Activated naive CD4-positive, alpha-beta T cell treated with anti-CD3 and anti-CD28 coated beads, Interleukin-2, amount 50 U/mL, for 24 hours (primary cell): ENCODE results near the gene CPZ.

ENCODE experiments used
- H3K27ac Mint-ChIP-seq: one replicate; pipeline ENCODE4 v1.8.0; 2021; ENCODE audit warnings: mild to moderate bottlenecking, mixed read lengths
- H3K27me3 Mint-ChIP-seq: one replicate; pipeline ENCODE4 v1.8.0; 2021; ENCODE audit warnings: mixed read lengths
- H3K36me3 Mint-ChIP-seq: one replicate; pipeline ENCODE4 v1.8.0; 2021; ENCODE audit warnings: mixed read lengths
- H3K4me1 Mint-ChIP-seq: one replicate; pipeline ENCODE4 v1.8.0; 2021; ENCODE audit warnings: mixed read lengths
- H3K4me3 Mint-ChIP-seq: one replicate; pipeline ENCODE4 v1.8.0; 2021; ENCODE audit warnings: mild to moderate bottlenecking, mixed read lengths
- H3K9me3 Mint-ChIP-seq: one replicate; pipeline ENCODE4 v1.8.0; 2021; ENCODE audit warnings: mixed read lengths

Gene CPZ

GRCh38 chr4:8553216-8553615 is 39.3 kb upstream of the CPZ start:
- no peaks in the 10 kb centered on the region for H3K4me1 Mint-ChIP-seq
- no peaks in the 10 kb centered on the region for H3K9me3 Mint-ChIP-seq
- no peaks in the 10 kb centered on the region for H3K36me3 Mint-ChIP-seq
- no peak overlapping the region for H3K4me3 Mint-ChIP-seq
- no peak overlapping the region for H3K27ac Mint-ChIP-seq
- H3K27me3 Mint-ChIP-seq: no peaks in the 10 kb centered on the region

DNA sequence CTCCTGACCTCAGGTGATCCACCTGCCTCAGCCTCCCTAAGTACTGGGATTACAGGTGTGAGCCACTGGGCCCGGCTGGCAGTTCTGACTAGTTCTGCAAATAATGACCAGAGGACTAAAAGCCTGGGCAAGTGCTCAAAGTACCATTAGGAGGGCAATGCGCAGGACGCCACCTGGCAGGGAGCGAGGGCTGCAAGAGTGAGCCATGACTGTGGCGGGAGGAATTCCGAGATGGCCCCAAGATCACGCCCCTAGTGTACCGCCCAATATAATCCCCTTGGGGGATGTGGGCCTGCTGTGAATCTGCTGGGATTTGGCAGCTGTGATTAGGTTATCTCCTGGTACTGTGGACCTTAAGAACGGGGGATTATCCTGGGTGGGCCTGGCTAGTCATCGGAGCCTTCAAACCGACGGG is 38.6 kb upstream of the CPZ start:
- H3K9me3 Mint-ChIP-seq: no peaks in the 10 kb centered on the region
- H3K27ac Mint-ChIP-seq: no peak overlapping the region

GRCh38 chr4:8554555-8555100 is 37.9 kb upstream of the CPZ start:
- Mint-ChIP-seq H3K36me3 (no peaks in the 10 kb centered on the region), H3K9me3 (no peaks in the 10 kb centered on the region), H3K4me1 (no peaks in the 10 kb centered on the region), H3K27ac (no peak overlapping the region), H3K4me3 (no peak overlapping the region), H3K27me3 (no peaks in the 10 kb centered on the region)

More for the DNA sequence above, 38.6 kb upstream of the CPZ start:
- no peaks in the 10 kb centered on the region for H3K36me3 Mint-ChIP-seq
- no peak overlapping the region for H3K4me3 Mint-ChIP-seq
- no peaks in the 10 kb centered on the region for H3K4me1 Mint-ChIP-seq
- H3K27me3 Mint-ChIP-seq: no peaks in the 10 kb centered on the region

GRCh38 chr4:8555716-8556115 is 36.8 kb upstream of the CPZ start:
- H3K4me3 Mint-ChIP-seq: no peak overlapping the region
- no peaks in the 10 kb centered on the region for H3K36me3 Mint-ChIP-seq
- no peaks in the 10 kb centered on the region for H3K9me3 Mint-ChIP-seq
- no peaks in the 10 kb centered on the region for H3K4me1 Mint-ChIP-seq
- H3K27ac Mint-ChIP-seq: no peak overlapping the region
- H3K27me3 Mint-ChIP-seq: no peaks in the 10 kb centered on the region

GRCh38 chr4:8556341-8557150 is 36.0 kb upstream of the CPZ start:
- Mint-ChIP-seq H3K27ac (no peak overlapping the region), H3K4me3 (no peak overlapping the region), H3K9me3 (no peaks in the 10 kb centered on the region), H3K4me1 (no peaks in the 10 kb centered on the region), H3K36me3 (no peaks in the 10 kb centered on the region), H3K27me3 (no peaks in the 10 kb centered on the region)

DNA sequence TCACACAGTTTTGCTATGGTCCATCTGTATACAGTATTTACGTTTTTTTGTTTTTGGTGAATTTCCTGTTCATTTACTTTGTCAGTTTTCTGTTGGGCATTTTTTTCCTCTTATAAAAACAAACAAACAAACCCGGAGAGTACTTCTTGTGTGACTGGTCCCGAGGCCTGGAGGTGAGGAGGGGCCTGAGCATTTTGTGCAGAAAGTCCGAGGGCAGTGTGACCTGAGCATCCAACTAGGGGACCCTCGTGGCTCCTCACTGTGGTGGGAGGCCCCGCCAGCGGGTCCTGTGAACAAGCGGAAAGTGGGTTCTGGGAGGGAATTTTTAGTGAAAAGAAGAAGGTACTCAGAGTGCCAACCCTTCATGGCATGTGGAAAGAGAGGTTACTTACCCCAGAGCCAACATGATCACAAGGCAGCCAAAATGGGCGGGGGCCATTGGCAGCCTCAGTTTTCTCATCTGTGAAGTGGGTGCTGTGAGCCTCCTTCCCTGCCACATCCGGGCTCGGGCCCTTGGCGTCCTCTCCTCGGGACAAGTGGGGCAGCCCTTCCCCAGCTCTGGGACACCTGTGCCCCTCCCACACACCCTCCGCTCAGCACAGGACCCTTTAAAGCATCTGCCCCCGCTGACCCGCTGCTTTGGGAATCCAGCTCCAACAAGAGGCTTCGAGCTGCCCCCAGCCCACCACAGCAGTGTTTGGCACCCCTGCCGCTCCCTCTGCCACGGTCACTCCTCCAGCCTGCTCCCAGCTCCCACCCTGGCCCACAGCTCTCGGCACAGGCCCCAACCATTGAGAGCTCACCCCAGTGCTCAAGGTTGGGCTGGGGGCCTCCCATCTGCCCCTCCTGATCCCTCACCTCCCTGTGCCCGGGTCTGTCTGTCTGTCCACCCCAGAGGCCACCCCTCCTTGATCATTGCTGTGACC is 35.2 kb upstream of the CPZ start:
- no peak overlapping the region for H3K4me3 Mint-ChIP-seq
- H3K27ac Mint-ChIP-seq: no peak overlapping the region
- no peaks in the 10 kb centered on the region for H3K36me3 Mint-ChIP-seq
- no peaks in the 10 kb centered on the region for H3K4me1 Mint-ChIP-seq
- H3K27me3 Mint-ChIP-seq: no peaks in the 10 kb centered on the region
- no peaks in the 10 kb centered on the region for H3K9me3 Mint-ChIP-seq

GRCh38 chr4:8558080-8558960 is 34.2 kb upstream of the CPZ start:
- Mint-ChIP-seq H3K4me1 (no peaks in the 10 kb centered on the region), H3K27ac (no peak overlapping the region), H3K9me3 (no peaks in the 10 kb centered on the region), H3K4me3 (no peak overlapping the region), H3K36me3 (no peaks in the 10 kb centered on the region), H3K27me3 (no peaks in the 10 kb centered on the region)

GRCh38 chr4:8559011-8559410 is 33.6 kb upstream of the CPZ start:
- Mint-ChIP-seq H3K4me3 (no peak overlapping the region), H3K27ac (no peak overlapping the region), H3K36me3 (no peaks in the 10 kb centered on the region), H3K27me3 (no peaks in the 10 kb centered on the region), H3K4me1 (no peaks in the 10 kb centered on the region), H3K9me3 (no peaks in the 10 kb centered on the region)

DNA sequence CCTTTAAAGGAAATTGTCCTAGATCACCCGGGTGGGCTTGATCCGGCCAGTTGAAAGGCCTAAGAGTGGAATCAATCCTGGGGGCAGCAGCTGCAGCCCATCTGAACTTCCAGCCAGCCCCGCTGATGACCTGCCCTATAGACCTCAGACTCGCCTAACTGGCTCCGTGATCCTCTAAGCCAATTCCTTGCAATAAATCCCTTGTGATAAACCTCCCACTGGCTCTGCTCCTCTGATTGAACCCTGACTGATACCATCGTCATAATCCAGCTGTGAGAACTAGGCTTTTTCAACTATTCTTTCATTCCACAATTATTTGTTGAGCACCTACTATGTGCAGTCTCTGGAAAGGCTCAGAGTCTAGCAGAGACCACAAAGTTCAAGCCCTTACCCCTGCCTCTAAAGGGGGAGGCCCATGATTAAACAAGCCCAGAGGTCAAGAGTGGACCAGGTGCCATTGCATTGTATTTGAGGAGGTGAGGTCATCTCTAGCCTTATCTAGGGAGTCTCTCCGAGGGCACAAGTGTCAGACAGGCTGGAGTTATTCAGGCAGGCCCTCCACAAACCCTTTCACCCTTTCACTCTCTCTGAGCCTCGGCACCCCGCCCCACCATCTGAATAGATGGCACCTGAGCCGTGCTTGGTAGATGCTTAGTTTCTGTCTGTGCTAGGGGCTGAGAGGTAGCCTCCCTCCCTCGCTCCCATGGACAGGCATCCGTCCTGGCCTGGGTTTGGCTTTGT is 32.9 kb upstream of the CPZ start:
- no peaks in the 10 kb centered on the region for H3K36me3 Mint-ChIP-seq
- no peaks in the 10 kb centered on the region for H3K27me3 Mint-ChIP-seq
- H3K4me3 Mint-ChIP-seq: no peak overlapping the region
- H3K4me1 Mint-ChIP-seq: no peaks in the 10 kb centered on the region
- no peak overlapping the region for H3K27ac Mint-ChIP-seq
- H3K9me3 Mint-ChIP-seq: no peaks in the 10 kb centered on the region

DNA sequence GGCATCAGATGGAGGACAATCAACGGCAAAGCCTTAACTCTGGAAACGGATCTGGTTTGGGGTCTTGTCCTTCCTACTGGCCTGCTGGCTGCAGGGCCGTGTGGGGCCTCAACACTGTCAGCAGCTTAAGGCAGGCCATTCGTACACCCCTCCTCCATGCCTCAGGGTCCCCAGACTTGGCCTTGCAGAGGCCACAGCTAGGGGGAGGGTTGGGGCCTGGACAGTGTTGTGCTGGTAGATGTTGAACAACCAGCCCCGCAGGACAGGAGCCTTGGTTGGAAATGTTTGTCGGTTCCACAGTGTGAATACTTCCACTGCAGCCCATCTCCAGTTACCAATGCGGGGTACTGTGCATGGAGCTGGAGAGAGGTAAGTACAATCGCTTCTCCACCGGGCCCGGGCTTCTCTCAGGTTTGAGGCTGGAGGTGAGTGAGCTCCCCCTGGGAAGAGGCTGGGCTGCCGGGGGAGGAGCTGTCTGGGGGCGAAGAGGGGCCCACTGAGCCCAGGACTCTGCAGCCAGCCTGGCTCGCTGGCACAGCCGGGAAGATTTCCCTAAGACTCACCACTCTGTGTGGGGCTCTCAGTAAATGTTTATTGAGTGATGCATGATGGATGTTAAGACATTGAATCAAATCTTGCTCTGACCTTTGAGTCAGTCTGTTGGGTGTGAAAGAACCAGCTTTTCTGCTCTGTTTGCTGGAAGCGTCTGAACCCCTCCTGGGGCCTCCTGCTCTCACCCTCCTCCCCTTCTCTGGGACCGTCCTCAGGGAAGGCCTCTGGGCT is 32.1 kb upstream of the CPZ start:
- no peak overlapping the region for H3K4me3 Mint-ChIP-seq
- H3K27ac Mint-ChIP-seq: no peak overlapping the region
- no peaks in the 10 kb centered on the region for H3K27me3 Mint-ChIP-seq
- no peaks in the 10 kb centered on the region for H3K36me3 Mint-ChIP-seq
- H3K9me3 Mint-ChIP-seq: no peaks in the 10 kb centered on the region
- no peaks in the 10 kb centered on the region for H3K4me1 Mint-ChIP-seq

DNA sequence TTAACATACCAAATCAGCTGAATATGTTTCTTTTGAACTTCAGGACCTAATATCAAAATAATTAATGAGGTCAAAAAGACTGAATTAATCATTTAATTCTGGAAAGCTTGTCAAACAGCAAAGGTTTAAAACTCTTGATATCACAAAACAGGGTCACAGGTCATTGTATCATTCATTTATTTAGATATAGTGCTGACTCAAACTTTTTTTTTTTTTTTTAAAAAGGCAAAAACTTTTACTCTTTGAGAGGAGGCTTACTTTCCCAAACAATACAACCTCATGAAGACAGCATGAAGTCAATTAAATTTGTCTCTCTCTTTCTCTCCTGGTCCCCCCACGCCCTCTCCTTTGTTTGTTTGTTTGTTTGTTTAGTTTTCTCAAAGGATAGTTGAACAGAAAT is 28.0 kb upstream of the CPZ start:
- H3K36me3 Mint-ChIP-seq: no peaks in the 10 kb centered on the region
- H3K4me3 Mint-ChIP-seq: no peak overlapping the region
- peaks cover 3% of the 10 kb centered on the region for H3K27me3 Mint-ChIP-seq
- H3K27ac Mint-ChIP-seq: no peak overlapping the region
- no peaks in the 10 kb centered on the region for H3K9me3 Mint-ChIP-seq
- H3K4me1 Mint-ChIP-seq: no peaks in the 10 kb centered on the region

DNA sequence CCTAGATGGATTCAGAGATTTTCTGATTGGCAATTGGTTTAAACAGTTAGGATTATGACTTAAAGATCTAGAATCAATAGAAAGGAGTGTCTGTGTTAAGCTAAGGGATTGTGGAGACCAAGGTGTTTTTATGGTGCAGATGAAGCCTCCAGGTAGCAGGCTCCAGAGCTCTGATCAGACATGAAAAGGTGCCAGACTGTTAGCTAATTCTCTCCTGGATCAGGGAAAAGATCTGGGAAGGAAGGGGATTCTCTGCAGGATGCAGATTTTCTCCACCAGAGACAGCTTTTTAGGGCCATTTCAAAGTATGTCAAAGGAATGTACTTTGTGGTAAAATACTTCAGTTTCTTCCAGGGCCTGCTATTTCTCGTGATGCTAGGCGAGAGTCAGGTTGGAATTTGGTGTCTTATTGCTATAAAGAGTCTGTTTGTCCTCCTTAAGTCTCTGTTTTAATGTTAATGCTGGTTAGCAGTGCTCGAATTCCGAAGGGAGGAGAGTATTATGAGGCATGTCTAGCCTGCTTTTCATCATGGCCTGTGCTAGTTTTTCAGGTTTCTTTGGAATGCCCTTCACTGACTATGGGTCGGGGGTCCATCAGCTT is 24.4 kb upstream of the CPZ start:
- no peaks in the 10 kb centered on the region for H3K36me3 Mint-ChIP-seq
- no peaks in the 10 kb centered on the region for H3K9me3 Mint-ChIP-seq
- H3K27me3 Mint-ChIP-seq: peaks cover 3% of the 10 kb centered on the region
- no peaks in the 10 kb centered on the region for H3K4me1 Mint-ChIP-seq
- H3K4me3 Mint-ChIP-seq: no peak overlapping the region
- H3K27ac Mint-ChIP-seq: no peak overlapping the region

DNA sequence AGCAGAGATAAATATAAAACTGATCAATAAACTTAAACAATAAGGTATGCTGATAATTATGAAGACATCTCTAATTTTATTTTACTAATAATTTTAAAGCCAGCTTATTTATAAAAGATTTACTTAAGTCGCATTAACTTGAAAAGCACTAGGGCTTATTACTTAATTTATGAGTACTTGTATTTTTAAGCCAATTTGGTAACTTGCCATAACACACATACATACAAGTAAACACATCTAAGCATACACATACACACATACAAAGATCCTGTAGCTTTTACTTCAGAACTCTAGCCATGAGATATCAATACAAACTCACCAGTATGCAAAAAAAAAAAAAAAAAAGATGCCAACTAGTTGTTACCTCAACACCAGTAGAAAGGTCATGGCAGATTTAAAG is 22.4 kb upstream of the CPZ start:
- peaks cover 3% of the 10 kb centered on the region for H3K27me3 Mint-ChIP-seq
- no peaks in the 10 kb centered on the region for H3K36me3 Mint-ChIP-seq
- H3K4me1 Mint-ChIP-seq: no peaks in the 10 kb centered on the region
- H3K27ac Mint-ChIP-seq: no peak overlapping the region
- H3K4me3 Mint-ChIP-seq: no peak overlapping the region
- no peaks in the 10 kb centered on the region for H3K9me3 Mint-ChIP-seq
